Gastrocnemius medialis (tissue), 4 donors: Measurements from ENCODE around the gene COL9A3. TPM values are rescaled to one million over a fixed set of nuclear protein-coding genes. Genes with fewer than 3 reads are reported as not detected.

ENCODE experiments used
- ATAC-seq, 2 donors: fragments of 150-250 bp; one replicate each; pipeline ENCODE4 v1.9.1; 2016
- DNase-seq, 2 donors: peaks; one replicate each; pipeline ENCODE4 v3.0.0-alpha.2; 2019
- H3K27ac ChIP-seq, 4 donors: fragments of 200-600 bp; sonication (generic); 1 replicate in 1 of 4; 2 replicates in 3 of 4; pipeline ENCODE4 v1.5.1; 2016 to 2018; ENCODE audit warnings: mild to moderate bottlenecking in 2 of 4, moderate library complexity in 1 of 4
- H3K27me3 ChIP-seq, 3 donors: fragments of 200-600 bp; sonication (generic) in 2 of 3; 1 replicate in 1 of 3; 2 replicates in 2 of 3; pipeline versions ENCODE4 v1.5.1 to v1.6.0; 2016 to 2019; ENCODE audit warnings: mild to moderate bottlenecking in 1 of 3, moderate library complexity in 1 of 3
- H3K36me3 ChIP-seq, 2 donors: fragments of 200-600 bp; sonication (generic) in 1 of 2; one replicate each; pipeline ENCODE4 v1.5.1; 2017 to 2018
- H3K4me1 ChIP-seq, 2 donors: fragments of 200-600 bp; sonication (generic) in 1 of 2; one replicate each; pipeline ENCODE4 v1.5.1; 2016 to 2017; ENCODE audit warnings: mild to moderate bottlenecking in 2 of 2
- H3K4me3 ChIP-seq, 4 donors: fragments of 200-600 bp; sonication (generic) in 3 of 4; 1 replicate in 1 of 4; 2 replicates in 3 of 4; pipeline ENCODE4 v1.5.1; 2016 to 2019; ENCODE audit warnings: mild to moderate bottlenecking in 2 of 4
- H3K9me3 ChIP-seq, 3 donors: fragments of 200-600 bp; sonication (generic) in 2 of 3; 1 replicate in 1 of 3; 2 replicates in 2 of 3; pipeline ENCODE4 v1.5.1; 2016 to 2019
- CTCF ChIP-seq, 5 experiments: fragments of 450-650 bp in 3 of 5; fragments of 200-600 bp in 2 of 5; sonication (generic) in 2 of 5; IDR thresholded peaks in 4 of 5; conservative IDR thresholded peaks in 1 of 5; 1 replicate in 4 of 5; 2 replicates in 1 of 5; pipeline ENCODE4 v1.5.1; 2016 to 2019; ENCODE audit warnings: antibody characterized with exemption in 5 of 5, mild to moderate bottlenecking in 3 of 5, moderate library complexity in 3 of 5
- POLR2A ChIP-seq, 2 donors: fragments of 450-650 bp; IDR thresholded peaks; one replicate each; pipeline ENCODE4 v1.6.1; 2017; ENCODE audit warnings: antibody characterized with exemption in 2 of 2, mild to moderate bottlenecking in 2 of 2, moderate library complexity in 2 of 2
- in situ Hi-C, 4 donors: fragments of 200-750 bp; cut with MboI; loops; one replicate each; pipeline versions ENCODE4 v1.15.0 to v1.8.0; 2017; ENCODE audit warnings: low sequenced_read_pairs in 4 of 4
- intact Hi-C: fragments of 100-400 bp; cut with DNase I; formaldehyde crosslinking; loops from one replicate; pipeline ENCODE4 v1.15.1; 2023; ENCODE audit warnings: low total_unique reads
- total RNA-seq, 4 donors: library from RNA; depleted of rRNA; stranded (reverse); fragments of >200 nt; gene quantifications; one replicate each; pipeline versions ENCODE4 v1.1.0 to v1.2.3, GENCODE V29; 2016

COL9A3 gene
- total RNA-seq, 4 donors from 2014 or later, result 0.41 to 4.1 (median 1.6) TPM

GRCh38 chr20:62879275-62880146 lies 62.7 kb downstream of the COL9A3 start:
- H3K36me3 ChIP-seq, result peaks cover 0 to 13% of the 10 kb centered on the region in 2 donors
- H3K4me1 ChIP-seq, result peaks cover 16 to 20% of the 10 kb centered on the region in 2 donors
- no peaks in the 10 kb centered on the region for H3K9me3 ChIP-seq
- ATAC-seq (no peak), DNase-seq (no peak)
- intact Hi-C loops (no loop called here), in situ Hi-C loops (loop anchor here in 1 of 4 donors (25.0 kb wide), 1 partner anchor 133 kb away; the partner anchor contains the start of gene BHLHE23)
- TF ChIP-seq CTCF (IDR thresholded peaks at IDR 0.05 in 4 of 5, conservative IDR thresholded peaks at IDR 0.05 in 1 of 5), result no peak
- TF ChIP-seq POLR2A (IDR thresholded peaks at IDR 0.05), result no peak
- H3K4me3 ChIP-seq, result no peak overlapping the region
- no peaks in the 10 kb centered on the region for H3K27me3 ChIP-seq
- no peak overlapping the region for H3K27ac ChIP-seq

GRCh38 chr20:62880147-62880934 lies 63.5 kb downstream of the COL9A3 start:
- TF ChIP-seq POLR2A (IDR thresholded peaks at IDR 0.05), result no peak
- no peak for TF ChIP-seq CTCF (IDR thresholded peaks at IDR 0.05 in 4 of 5, conservative IDR thresholded peaks at IDR 0.05 in 1 of 5)
- peaks cover 0 to 13% of the 10 kb centered on the region in 2 donors for H3K36me3 ChIP-seq

GRCh38 chr20:62880935-62881661 lies 64.2 kb downstream of the COL9A3 start:
- no peaks in the 10 kb centered on the region for H3K27me3 ChIP-seq
- no peak overlapping the region for H3K27ac ChIP-seq
- H3K36me3 ChIP-seq, result peaks cover 0 to 14% of the 10 kb centered on the region in 2 donors
- ATAC-seq (no peak), DNase-seq (no peak)
- H3K9me3 ChIP-seq, result no peaks in the 10 kb centered on the region
- peaks cover 14% of the 10 kb centered on the region in 2 donors for H3K4me1 ChIP-seq
- in situ Hi-C loops (loop anchor here in 1 of 4 donors (25.0 kb wide), 1 partner anchor 131 kb away; the partner anchor contains the start of gene BHLHE23), intact Hi-C loops (no loop called here)
- no peak overlapping the region for H3K4me3 ChIP-seq
- no peak for TF ChIP-seq CTCF (IDR thresholded peaks at IDR 0.05 in 4 of 5, conservative IDR thresholded peaks at IDR 0.05 in 1 of 5)
- no peak for TF ChIP-seq POLR2A (IDR thresholded peaks at IDR 0.05)

More at GRCh38 chr20:62880147-62880934, 63.5 kb downstream of the COL9A3 start:
- in situ Hi-C loops, result loop anchor here in 1 of 4 donors (25.0 kb wide), 1 partner anchor 132 kb away; the partner anchor contains the start of gene BHLHE23
- no peak for ATAC-seq
- DNase-seq, result no peak
- Histone ChIP-seq H3K9me3 (no peaks in the 10 kb centered on the region), H3K27ac (no peak overlapping the region), H3K4me3 (no peak overlapping the region), H3K27me3 (no peaks in the 10 kb centered on the region), H3K4me1 (peaks cover 16 to 20% of the 10 kb centered on the region in 2 donors)
- intact Hi-C loops, result no loop called here

GRCh38 chr20:62881662-62882395 lies 65.0 kb downstream of the COL9A3 start:
- Histone ChIP-seq H3K4me1 (peaks cover 7% of the 10 kb centered on the region in 2 donors), H3K4me3 (no peak overlapping the region), H3K9me3 (no peaks in the 10 kb centered on the region), H3K27ac (no peak overlapping the region), H3K27me3 (no peaks in the 10 kb centered on the region), H3K36me3 (peaks cover 0 to 21% of the 10 kb centered on the region in 2 donors)
- intact Hi-C loops (no loop called here), in situ Hi-C loops (loop anchor here in 1 of 4 donors (25.0 kb wide), 1 partner anchor 130 kb away; the partner anchor contains the start of gene BHLHE23)
- ATAC-seq (no peak), DNase-seq (no peak)
- no peak for TF ChIP-seq POLR2A (IDR thresholded peaks at IDR 0.05)
- TF ChIP-seq CTCF (IDR thresholded peaks at IDR 0.05 in 4 of 5, conservative IDR thresholded peaks at IDR 0.05 in 1 of 5), result no peak
